IMR-90 (cell line): ENCODE measurements around the gene SRCAP. TPM values are rescaled to one million over a fixed set of nuclear protein-coding genes. Genes with fewer than 3 reads are reported as not detected.

Experiments used
- ATAC-seq: fragments of 200-7000 bp; cut with Tn5 transposase; 2 replicates; pipeline ENCODE4 v1.9.1; 2020; ENCODE audit warnings: low read depth, mild to moderate bottlenecking, moderate library complexity
- BruUV-seq: library from RNA; stranded (reverse); fragments of 400-500 nt; replicated peaks from 2 replicates; lab custom pipeline; 2021; lab: Mats Ljungman, UMichigan
- CTCF ChIA-PET: fragments of 300-600 bp; formaldehyde crosslinking; extraction: SDS; loops from one replicate; lab custom pipeline; 2021; ENCODE audit warnings: antibody characterized with exemption; lab: Yijun Ruan, JAX
- POLR2A ChIA-PET: fragments of 300-600 bp; sonication (Branson Sonifier 250); formaldehyde crosslinking; loops from one replicate; lab custom pipeline; 2022; ENCODE audit warnings: antibody characterized with exemption; ENCODE audit not compliant: unreplicated experiment; lab: Charles Lee
- DNase-seq: peaks from one replicate; pipeline ENCODE4 v3.0.0; 2013
- H2AFZ ChIP-seq: replicated peaks from 2 replicates; pipeline ENCODE3; 2013; ENCODE audit warnings: low read length, mild to moderate bottlenecking; ENCODE audit not compliant: poor library complexity
- H2AK5ac ChIP-seq: 2 replicates; pipeline ENCODE4 v1.6.1; 2013; ENCODE audit warnings: low read depth, low read length, inconsistent platforms
- H2AK9ac ChIP-seq: replicated peaks from 2 replicates; pipeline ENCODE3; 2013; ENCODE audit warnings: mild to moderate bottlenecking, low read depth, low read length, moderate library complexity; ENCODE audit not compliant: poor library complexity
- H2BK120ac ChIP-seq: 2 replicates; pipeline ENCODE4 v1.6.1; 2013; ENCODE audit warnings: low read depth, low read length, inconsistent platforms
- H2BK15ac ChIP-seq: 3 replicates; pipeline ENCODE4 v1.6.1; 2013; ENCODE audit warnings: low read depth, low read length, inconsistent platforms
- H2BK20ac ChIP-seq: 2 replicates; pipeline ENCODE4 v1.6.1; 2013; ENCODE audit warnings: low read depth, mild to moderate bottlenecking, inconsistent platforms, low read length, moderate library complexity
- H2BK5ac ChIP-seq: 2 replicates; pipeline ENCODE4 v1.6.1; 2013; ENCODE audit warnings: mild to moderate bottlenecking, low read depth, low read length, inconsistent platforms; ENCODE audit not compliant: poor library complexity, severe bottlenecking
- H3K14ac ChIP-seq: replicated peaks from 2 replicates; pipeline ENCODE4 v1.6.1; 2013; ENCODE audit warnings: low read depth, low read length, inconsistent platforms
- H3K18ac ChIP-seq: 2 replicates; pipeline ENCODE4 v1.6.1; 2013; ENCODE audit warnings: low read depth, low read length, control low read depth
- H3K23ac ChIP-seq: 2 replicates; pipeline ENCODE4 v1.6.1; 2013; ENCODE audit warnings: low read depth, low read length, inconsistent platforms
- H3K27ac ChIP-seq: 2 replicates; pipeline ENCODE4 v1.5.1; 2013; ENCODE audit warnings: mild to moderate bottlenecking, control low read depth, low read length; ENCODE audit not compliant: insufficient read depth
- H3K27me3 ChIP-seq: 2 replicates; pipeline ENCODE4 v1.6.1; 2013; ENCODE audit warnings: low read length; ENCODE audit not compliant: control insufficient read depth, insufficient read depth
- H3K36me3 ChIP-seq: 2 replicates; pipeline ENCODE4 v1.6.1; 2013; ENCODE audit warnings: low read length, mixed read lengths; ENCODE audit not compliant: control insufficient read depth, insufficient read depth
- H3K4ac ChIP-seq: 2 replicates; pipeline ENCODE4 v1.6.1; 2013; ENCODE audit warnings: low read depth, low read length, inconsistent platforms
- H3K4me1 ChIP-seq: 2 replicates; pipeline ENCODE4 v1.6.1; 2013; ENCODE audit warnings: low read length, mixed read lengths; ENCODE audit not compliant: control insufficient read depth, insufficient read depth
- H3K4me2 ChIP-seq: 2 replicates; pipeline ENCODE4 v1.6.1; 2013; ENCODE audit warnings: low read depth, mild to moderate bottlenecking, control low read depth, low read length, moderate library complexity
- H3K4me3 ChIP-seq: 2 replicates; pipeline ENCODE4 v1.5.1; 2013; ENCODE audit warnings: low read depth, mild to moderate bottlenecking, control low read depth, low read length, moderate library complexity; ENCODE audit not compliant: insufficient read depth
- H3K56ac ChIP-seq: 2 replicates; pipeline ENCODE4 v1.6.1; 2013; ENCODE audit warnings: low read length, inconsistent platforms; ENCODE audit not compliant: insufficient read depth; ENCODE audit errors: extremely low read depth
- H3K79me1 ChIP-seq, 2 experiments: 2 replicates each; pipeline ENCODE4 v1.6.1; 2013; ENCODE audit warnings: low read length in 2 of 2, inconsistent platforms in 1 of 2, low read depth in 1 of 2
- H3K9ac ChIP-seq: 2 replicates; pipeline ENCODE4 v1.6.1; 2013; ENCODE audit warnings: low read depth, low read length, control low read depth
- H3K9me1 ChIP-seq: 2 replicates; pipeline ENCODE4 v1.6.1; 2013; ENCODE audit warnings: low read length, inconsistent platforms; ENCODE audit not compliant: insufficient read depth
- H3K9me3 ChIP-seq: 2 replicates; pipeline ENCODE4 v1.6.1; 2013; ENCODE audit warnings: low read length; ENCODE audit not compliant: control insufficient read depth, insufficient read depth
- H4K20me1 ChIP-seq: 2 replicates; pipeline ENCODE4 v1.6.1; 2013; ENCODE audit warnings: low read length, inconsistent platforms; ENCODE audit not compliant: insufficient read depth
- H4K5ac ChIP-seq: 2 replicates; pipeline ENCODE4 v1.6.1; 2013; ENCODE audit warnings: mild to moderate bottlenecking, low read depth, low read length, control low read depth
- H4K8ac ChIP-seq, 2 experiments: 2 replicates each; pipeline ENCODE4 v1.6.1; 2013; ENCODE audit warnings: low read depth in 2 of 2, low read length in 2 of 2, control low read depth in 1 of 2, inconsistent platforms in 1 of 2
- H4K91ac ChIP-seq: 2 replicates; pipeline ENCODE4 v1.6.1; 2013; ENCODE audit warnings: low read depth, low read length, inconsistent platforms; ENCODE audit not compliant: insufficient read depth
- BHLHE40 ChIP-seq: fragments of 150-350 bp; IDR thresholded peaks from 2 replicates; pipeline ENCODE4 v1.6.1; 2016; ENCODE audit warnings: mild to moderate bottlenecking, low read depth, low read length
- CHD1 ChIP-seq: IDR thresholded peaks from 2 replicates; pipeline ENCODE4 v1.6.1; 2012; ENCODE audit warnings: low read depth, low read length, improper control_type of control experiment
- CTCF ChIP-seq: conservative IDR thresholded peaks from 2 replicates; pipeline ENCODE4 v1.5.1; 2012; ENCODE audit warnings: mild to moderate bottlenecking, low read depth, low read length, improper control_type of control experiment
- ELK1 ChIP-seq: fragments of 150-350 bp; IDR thresholded peaks from 2 replicates; pipeline ENCODE4 v1.6.1; 2016; ENCODE audit warnings: low read depth, mild to moderate bottlenecking, low read length, moderate library complexity, borderline replicate concordance
- FOS ChIP-seq: fragments of 150-350 bp; IDR thresholded peaks from 2 replicates; pipeline ENCODE4 v1.6.1; 2016; ENCODE audit warnings: low read depth, low read length
- MAFK ChIP-seq: IDR thresholded peaks from 2 replicates; pipeline ENCODE4 v1.6.1; 2012; ENCODE audit warnings: low read depth, low read length, improper control_type of control experiment
- MAZ ChIP-seq: IDR thresholded peaks from 2 replicates; pipeline ENCODE4 v1.6.1; 2012; ENCODE audit warnings: low read depth, mild to moderate bottlenecking, low read length, improper control_type of control experiment, moderate library complexity, borderline replicate concordance
- MXI1 ChIP-seq: IDR thresholded peaks from 2 replicates; pipeline ENCODE4 v1.6.1; 2012; ENCODE audit warnings: low read depth, mild to moderate bottlenecking, low read length, moderate library complexity, borderline replicate concordance
- POLR2A ChIP-seq: IDR thresholded peaks from 2 replicates; pipeline ENCODE4 v1.6.1; 2012; ENCODE audit warnings: mild to moderate bottlenecking, low read depth, low read length
- RAD21 ChIP-seq: IDR thresholded peaks from 2 replicates; pipeline ENCODE4 v1.6.1; 2012; ENCODE audit warnings: low read length, improper control_type of control experiment
- RCOR1 ChIP-seq: IDR thresholded peaks from 2 replicates; pipeline ENCODE4 v1.6.1; 2012; ENCODE audit warnings: mild to moderate bottlenecking, low read length, improper control_type of control experiment; ENCODE audit not compliant: insufficient replicate concordance
- SMC3 ChIP-seq: fragments of 150-350 bp; IDR thresholded peaks from 2 replicates; pipeline ENCODE4 v1.6.1; 2016; ENCODE audit warnings: low read depth, mild to moderate bottlenecking, antibody characterized with exemption, low read length, moderate library complexity
- WGBS, 2 experiments: methylation state at CpG; one replicate each; pipeline versions ENCODE4 v1.1.5 to v1.1.7; 2013; ENCODE audit warnings: missing lambda C conversion rate in 2 of 2; ENCODE audit not compliant: insufficient read length in 1 of 2; ENCODE audit errors: extremely low coverage in 2 of 2; 5-methylcytosine and 5-hydroxymethylcytosine counted together
- dilution Hi-C: fragments of 300-500 bp; cut with HindIII; formaldehyde crosslinking; loops from one replicate; pipeline ENCODE4 v1.14.3; 2018; ENCODE audit warnings: low sequenced_read_pairs; ENCODE audit not compliant: unreplicated experiment
- in situ Hi-C: fragments of 300-500 bp; cut with MboI; formaldehyde crosslinking; loops from 3 replicates; pipeline ENCODE4 v1.14.3; 2019; ENCODE audit warnings: low sequenced_read_pairs, inconsistent platforms, mixed read lengths
- intact Hi-C: fragments of 100-400 bp; cut with micrococcal nuclease; formaldehyde crosslinking; loops from 2 replicates; pipeline ENCODE4 v1.10.0; 2022
- polyA plus RNA-seq, 3 experiments: library from polyadenylated mRNA; depleted of rRNA; stranded (reverse); fragments of >200 nt; gene quantifications; 2 replicates each; pipeline ENCODE4 v1.2.3, GENCODE V29; 2012; ENCODE audit warnings: low replicate concordance in 1 of 3
- total RNA-seq: library from RNA; depleted of rRNA; stranded (reverse); fragments of >200 nt; gene quantifications from 2 replicates; pipeline ENCODE4 v1.2.3, GENCODE V29; 2012

SRCAP gene
- total and polyA plus RNA-seq, 2 of the 4 experiments (the other 2 are of a cell fraction): 4.5 to 8.2 TPM

GRCh38 chr16:30700971-30701370, 2.0 kb downstream of the SRCAP start:
- H3K9ac ChIP-seq: no peak overlapping the region
- dilution Hi-C loops: no loop called here
- no peak overlapping the region for H3K56ac ChIP-seq
- H3K23ac ChIP-seq: no peak overlapping the region
- no peak overlapping the region for H2BK15ac ChIP-seq
- DNase-seq (no peak), ATAC-seq (no peak)
- no peak overlapping the region for H4K8ac ChIP-seq
- H4K20me1 ChIP-seq: peaks cover 18% of the 10 kb centered on the region
- H3K4me1 ChIP-seq: peaks cover 8% of the 10 kb centered on the region
- no peaks in the 10 kb centered on the region for H3K9me3 ChIP-seq
- H3K79me1 ChIP-seq: peaks cover 17 to 49% of the 10 kb centered on the region in 2 experiments
- no TSS peak for BruUV-seq
- WGBS, 2 experiments: no CpG with 5 or more reads among the region's 5 CpGs
- H3K9me1 ChIP-seq: peaks cover 4% of the 10 kb centered on the region
- H2BK120ac ChIP-seq: no peak overlapping the region
- peaks cover 37% of the 10 kb centered on the region for H3K36me3 ChIP-seq
- no peak overlapping the region for H3K18ac ChIP-seq
- no peak overlapping the region for H3K14ac ChIP-seq
- H3K27me3 ChIP-seq: no peaks in the 10 kb centered on the region
- H2AFZ ChIP-seq: no peak overlapping the region
- no peak overlapping the region for H3K4me2 ChIP-seq
- no peak overlapping the region for H2AK5ac ChIP-seq
- intact Hi-C loops: no loop called here
- no peak overlapping the region for H3K4ac ChIP-seq
- no peak overlapping the region for H2BK20ac ChIP-seq
- H3K4me3 ChIP-seq: no peak overlapping the region
- no peak for TF ChIP-seq CHD1
- TF ChIP-seq POLR2A: no peak
- TF ChIP-seq MAZ: no peak
- TF ChIP-seq CTCF: no peak
- no peak for TF ChIP-seq BHLHE40
- TF ChIP-seq RAD21: no peak
- TF ChIP-seq ELK1: no peak
- no peak for TF ChIP-seq MXI1
- no peak for TF ChIP-seq MAFK
- no peak for TF ChIP-seq RCOR1
- TF ChIP-seq SMC3: no peak
- TF ChIP-seq FOS: no peak
- H3K27ac ChIP-seq: no peak overlapping the region
- H2AK9ac ChIP-seq: no peak overlapping the region
- no peak overlapping the region for H4K5ac ChIP-seq
- in situ Hi-C loops: no loop called here
- CTCF ChIA-PET: no interaction called here
- POLR2A ChIA-PET: no interaction called here
- no peak overlapping the region for H4K91ac ChIP-seq
- no peak overlapping the region for H2BK5ac ChIP-seq
